Measurements from ENCODE around the gene PSMB8.

PSMB8 gene

DNA sequence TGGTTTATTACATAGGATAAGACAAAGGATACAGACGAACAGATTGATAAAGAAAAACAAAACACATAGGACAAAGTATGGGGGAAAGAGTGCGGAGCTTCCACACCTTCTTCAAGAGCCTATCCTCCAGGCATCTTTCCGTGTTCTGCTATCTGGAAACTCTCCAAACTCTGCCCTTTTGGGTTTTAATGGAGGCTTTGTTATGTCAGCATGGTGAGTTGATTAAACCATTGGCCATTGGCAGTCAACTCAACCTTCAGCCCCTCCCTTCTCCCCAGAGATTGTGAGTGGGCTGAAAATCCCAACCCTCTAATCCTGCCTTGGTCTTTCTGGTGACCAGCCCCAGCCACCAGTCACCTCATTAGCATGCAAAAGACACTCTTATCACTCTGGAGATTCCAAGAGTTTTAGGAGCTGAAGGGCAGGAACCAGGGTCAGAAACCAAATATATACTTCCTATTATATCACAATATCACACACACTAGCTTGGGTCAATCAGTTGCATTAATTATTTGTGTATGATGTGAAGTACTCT is 50.9 kb downstream of the PSMB8 start:
- no CpG with 5 or more reads among the region's 3 CpGs for whole genome bisulfite sequencing (ENCODE audit: insufficient coverage)
- ChIA-PET POLR2A (no interaction called here), CTCF (interaction anchor here (0.6 to 1.9 kb wide), 13 partner anchors 13 to 381 kb away, joined by 3 to 6 read pairs (median 3); partner anchors contain the start of gene HLA-DQA2)

More for the DNA sequence above, 50.9 kb downstream of the PSMB8 start:
- H3K4me1 ChIP-seq (ENCODE audit: control extremely low read depth in 1 of 4, control insufficient read depth in 4 of 4, insufficient read depth in 4 of 4, low read length in 3 of 4): peaks cover 14 to 41% (median 27%) of the 10 kb centered on the region in 4 experiments
- H3K27me3 ChIP-seq (replicated peaks in 2 of 5; ENCODE audit: control insufficient read depth in 4 of 5, insufficient read depth in 5 of 5, low read length in 4 of 5): no peaks in the 10 kb centered on the region
- H3K4me3 ChIP-seq (ENCODE audit: control insufficient read depth in 1 of 7, extremely low read depth in 1 of 7, insufficient read depth in 4 of 7, low read depth in 2 of 7, low read length in 6 of 7): no peak overlapping the region
- no peak overlapping the region for H3K27ac ChIP-seq (ENCODE audit: insufficient read depth in 1 of 2, low read depth in 1 of 2, low read length in 2 of 2, poor library complexity in 1 of 2, severe bottlenecking in 2 of 2)
- no peaks in the 10 kb centered on the region for H3K36me3 ChIP-seq (ENCODE audit: control insufficient read depth in 4 of 4, insufficient read depth in 4 of 4, low read length in 3 of 4)
- no peak for DNase-seq
- no peaks in the 10 kb centered on the region for H3K9me3 ChIP-seq (ENCODE audit: control extremely low read depth in 1 of 5, control insufficient read depth in 4 of 5, insufficient read depth in 2 of 5, low read depth in 1 of 5, low read length in 4 of 5)
